Activated naive CD8-positive, alpha-beta T cell (primary cell): ENCODE measurements around the gene NTRK3.

Source experiments
- H3K27ac Mint-ChIP-seq: one replicate; pipeline ENCODE4 v1.8.0; 2021; ENCODE audit warnings: mixed read lengths
- H3K27me3 Mint-ChIP-seq: one replicate; pipeline ENCODE4 v1.8.0; 2021; ENCODE audit warnings: mixed read lengths
- H3K36me3 Mint-ChIP-seq: one replicate; pipeline ENCODE4 v1.8.0; 2021; ENCODE audit warnings: mixed read lengths
- H3K4me1 Mint-ChIP-seq: one replicate; pipeline ENCODE4 v1.8.0; 2021; ENCODE audit warnings: low read depth, mixed read lengths
- H3K4me3 Mint-ChIP-seq: one replicate; pipeline ENCODE4 v1.8.0; 2021; ENCODE audit warnings: mild to moderate bottlenecking, mixed read lengths
- H3K9me3 Mint-ChIP-seq: one replicate; pipeline ENCODE4 v1.8.0; 2021; ENCODE audit warnings: low read depth, mixed read lengths

NTRK3 gene

GRCh38 chr15:88118035-88118434, 138.5 kb downstream of the NTRK3 start:
- no peak overlapping the region for H3K4me3 Mint-ChIP-seq
- peaks cover 7% of the 10 kb centered on the region for H3K27me3 Mint-ChIP-seq
- no peaks in the 10 kb centered on the region for H3K4me1 Mint-ChIP-seq
- H3K27ac Mint-ChIP-seq, result no peak overlapping the region
- no peaks in the 10 kb centered on the region for H3K36me3 Mint-ChIP-seq
- H3K9me3 Mint-ChIP-seq, result no peaks in the 10 kb centered on the region

- no peaks in the 10 kb centered on the region for H3K4me1 Mint-ChIP-seq
- H3K4me3 Mint-ChIP-seq, result no peak overlapping the region
- peaks cover 4% of the 10 kb centered on the region for H3K27me3 Mint-ChIP-seq
- no peak overlapping the region for H3K27ac Mint-ChIP-seq
- no peaks in the 10 kb centered on the region for H3K9me3 Mint-ChIP-seq
- H3K36me3 Mint-ChIP-seq, result no peaks in the 10 kb centered on the region
These were observed 140.9 kb downstream of the NTRK3 start for GRCh38 chr15:88115486-88116152.

- Mint-ChIP-seq H3K36me3 (no peaks in the 10 kb centered on the region), H3K4me3 (no peak overlapping the region), H3K4me1 (no peaks in the 10 kb centered on the region), H3K27me3 (no peaks in the 10 kb centered on the region), H3K9me3 (no peaks in the 10 kb centered on the region), H3K27ac (no peak overlapping the region)
These were observed 142.8 kb downstream of the NTRK3 start for GRCh38 chr15:88113613-88114308.

- Mint-ChIP-seq H3K9me3 (no peaks in the 10 kb centered on the region), H3K27ac (no peak overlapping the region), H3K36me3 (no peaks in the 10 kb centered on the region), H3K4me1 (no peaks in the 10 kb centered on the region), H3K27me3 (peaks cover 3% of the 10 kb centered on the region), H3K4me3 (no peak overlapping the region)
These were observed 147.5 kb downstream of the NTRK3 start for GRCh38 chr15:88108991-88109390.

GRCh38 chr15:88108477-88108876, 148.1 kb downstream of the NTRK3 start:
- no peak overlapping the region for H3K27ac Mint-ChIP-seq
- H3K27me3 Mint-ChIP-seq, result peaks cover 3% of the 10 kb centered on the region
- H3K4me1 Mint-ChIP-seq, result no peaks in the 10 kb centered on the region
- no peaks in the 10 kb centered on the region for H3K36me3 Mint-ChIP-seq
- no peaks in the 10 kb centered on the region for H3K9me3 Mint-ChIP-seq
- H3K4me3 Mint-ChIP-seq, result no peak overlapping the region

GRCh38 chr15:88106074-88106473, 150.5 kb downstream of the NTRK3 start:
- no peaks in the 10 kb centered on the region for H3K9me3 Mint-ChIP-seq
- no peaks in the 10 kb centered on the region for H3K36me3 Mint-ChIP-seq
- no peak overlapping the region for H3K4me3 Mint-ChIP-seq
- peaks cover 3% of the 10 kb centered on the region for H3K27me3 Mint-ChIP-seq
- H3K27ac Mint-ChIP-seq, result no peak overlapping the region
- H3K4me1 Mint-ChIP-seq, result no peaks in the 10 kb centered on the region

GRCh38 chr15:88104357-88104756, 152.2 kb downstream of the NTRK3 start:
- Mint-ChIP-seq H3K27me3 (peaks cover 3% of the 10 kb centered on the region), H3K27ac (no peak overlapping the region), H3K36me3 (no peaks in the 10 kb centered on the region), H3K9me3 (no peaks in the 10 kb centered on the region), H3K4me1 (no peaks in the 10 kb centered on the region), H3K4me3 (no peak overlapping the region)

GRCh38 chr15:88100181-88100580, 156.4 kb downstream of the NTRK3 start:
- no peak overlapping the region for H3K4me3 Mint-ChIP-seq
- H3K9me3 Mint-ChIP-seq, result no peaks in the 10 kb centered on the region
- H3K36me3 Mint-ChIP-seq, result no peaks in the 10 kb centered on the region
- no peak overlapping the region for H3K27ac Mint-ChIP-seq
- H3K27me3 Mint-ChIP-seq, result peaks cover 2% of the 10 kb centered on the region
- no peaks in the 10 kb centered on the region for H3K4me1 Mint-ChIP-seq

- no peak overlapping the region for H3K27ac Mint-ChIP-seq
- no peaks in the 10 kb centered on the region for H3K4me1 Mint-ChIP-seq
- H3K9me3 Mint-ChIP-seq, result no peaks in the 10 kb centered on the region
- H3K36me3 Mint-ChIP-seq, result no peaks in the 10 kb centered on the region
- no peak overlapping the region for H3K4me3 Mint-ChIP-seq
- H3K27me3 Mint-ChIP-seq, result peaks cover 2% of the 10 kb centered on the region
These were observed 158.2 kb downstream of the NTRK3 start for GRCh38 chr15:88098361-88098760.

GRCh38 chr15:88091444-88092016, 165.0 kb downstream of the NTRK3 start:
- H3K27me3 Mint-ChIP-seq, result no peaks in the 10 kb centered on the region
- no peak overlapping the region for H3K4me3 Mint-ChIP-seq
- no peaks in the 10 kb centered on the region for H3K36me3 Mint-ChIP-seq
- H3K9me3 Mint-ChIP-seq, result no peaks in the 10 kb centered on the region
- no peaks in the 10 kb centered on the region for H3K4me1 Mint-ChIP-seq
- no peak overlapping the region for H3K27ac Mint-ChIP-seq

GRCh38 chr15:88090481-88091011, 166.0 kb downstream of the NTRK3 start:
- H3K36me3 Mint-ChIP-seq, result no peaks in the 10 kb centered on the region
- no peaks in the 10 kb centered on the region for H3K4me1 Mint-ChIP-seq
- no peak overlapping the region for H3K4me3 Mint-ChIP-seq

GRCh38 chr15:88089731-88090130, 166.8 kb downstream of the NTRK3 start:
- Mint-ChIP-seq H3K4me3 (no peak overlapping the region), H3K27ac (no peak overlapping the region), H3K36me3 (no peaks in the 10 kb centered on the region), H3K9me3 (no peaks in the 10 kb centered on the region), H3K4me1 (no peaks in the 10 kb centered on the region), H3K27me3 (no peaks in the 10 kb centered on the region)

More at GRCh38 chr15:88090481-88091011, 166.0 kb downstream of the NTRK3 start:
- no peak overlapping the region for H3K27ac Mint-ChIP-seq
- no peaks in the 10 kb centered on the region for H3K9me3 Mint-ChIP-seq
- no peaks in the 10 kb centered on the region for H3K27me3 Mint-ChIP-seq

GRCh38 chr15:88089024-88089620, 167.4 kb downstream of the NTRK3 start:
- Mint-ChIP-seq H3K27ac (no peak overlapping the region), H3K9me3 (no peaks in the 10 kb centered on the region), H3K36me3 (no peaks in the 10 kb centered on the region), H3K27me3 (no peaks in the 10 kb centered on the region), H3K4me3 (no peak overlapping the region), H3K4me1 (no peaks in the 10 kb centered on the region)

- Mint-ChIP-seq H3K9me3 (no peaks in the 10 kb centered on the region), H3K4me1 (no peaks in the 10 kb centered on the region), H3K27ac (no peak overlapping the region), H3K36me3 (no peaks in the 10 kb centered on the region), H3K27me3 (peaks cover 2% of the 10 kb centered on the region), H3K4me3 (no peak overlapping the region)
These were observed 172.5 kb downstream of the NTRK3 start for GRCh38 chr15:88083811-88084760.
